GM19043 (cell line): Measurements from ENCODE around the gene XIRP1.
"Not testable (repeated sequence)": the region's sequence is repeated elsewhere in the genome, so short reads cannot be mapped to it uniquely, and the experiment has no call there.

ENCODE experiments used
- ATAC-seq: cut with Tn5 transposase; IDR thresholded peaks from one replicate; pipeline ENCODE4 v1.9.1; 2021; ENCODE audit warnings: low read depth; ENCODE audit not compliant: unreplicated experiment

Gene XIRP1

GRCh38 chr3:39186692-39187151 lies 5.7 kb downstream of the XIRP1 start:
- ATAC-seq = no peak

- no peak for ATAC-seq
Measured at GRCh38 chr3:39185959-39186691, 6.3 kb downstream of the XIRP1 start.

GRCh38 chr3:39185326-39185958 lies 7.0 kb downstream of the XIRP1 start:
- ATAC-seq = no peak

GRCh38 chr3:39184968-39185285 lies 7.5 kb downstream of the XIRP1 start:
- ATAC-seq = no peak

GRCh38 chr3:39184081-39184967 lies 8.1 kb downstream of the XIRP1 start:
- no peak for ATAC-seq

GRCh38 chr3:39183211-39184080 lies 8.9 kb downstream of the XIRP1 start:
- ATAC-seq = no peak

- no peak for ATAC-seq
Measured at GRCh38 chr3:39181408-39182335, 10.7 kb downstream of the XIRP1 start.

GRCh38 chr3:39180546-39181346 lies 11.6 kb downstream of the XIRP1 start:
- ATAC-seq = peak; percentile 90

- no peak for ATAC-seq
Measured at GRCh38 chr3:39180183-39180545, 12.2 kb downstream of the XIRP1 start.

- no peak for ATAC-seq
Measured at GRCh38 chr3:39178553-39178952, 13.8 kb downstream of the XIRP1 start.

- no peak for ATAC-seq
Measured at GRCh38 chr3:39177708-39178332, 14.6 kb downstream of the XIRP1 start.

GRCh38 chr3:39176025-39176714 lies 16.2 kb downstream of the XIRP1 start:
- no peak for ATAC-seq

- no peak for ATAC-seq
Measured at GRCh38 chr3:39173318-39174125, 18.9 kb downstream of the XIRP1 start.

- no peak for ATAC-seq
Measured at GRCh38 chr3:39171860-39172259, 20.5 kb downstream of the XIRP1 start.

- not testable (repeated sequence) for ATAC-seq
Measured at GRCh38 chr3:39170877-39171276, 21.5 kb downstream of the XIRP1 start.

- ATAC-seq = no peak
Measured at GRCh38 chr3:39170461-39170860, 21.9 kb downstream of the XIRP1 start.

- ATAC-seq = no peak
Measured at GRCh38 chr3:39169712-39170111, 22.7 kb downstream of the XIRP1 start.
